HG03469 (cell line): ENCODE data around the gene NXPE3.
A peak's percentile ranks its signal among the peaks of the same experiment; 100 is the strongest.

Experiments used
- ATAC-seq: cut with Tn5 transposase; IDR thresholded peaks from one replicate; pipeline ENCODE4 v1.9.1; 2021; ENCODE audit warnings: mild to moderate bottlenecking, moderate library complexity, moderate number of reproducible peaks; ENCODE audit not compliant: unreplicated experiment

Gene NXPE3

GRCh38 chr3:101801174-101801573 is 22.2 kb downstream of the NXPE3 start:
- ATAC-seq = no peak

GRCh38 chr3:101802179-101802578 is 23.2 kb downstream of the NXPE3 start:
- ATAC-seq = no peak

DNA sequence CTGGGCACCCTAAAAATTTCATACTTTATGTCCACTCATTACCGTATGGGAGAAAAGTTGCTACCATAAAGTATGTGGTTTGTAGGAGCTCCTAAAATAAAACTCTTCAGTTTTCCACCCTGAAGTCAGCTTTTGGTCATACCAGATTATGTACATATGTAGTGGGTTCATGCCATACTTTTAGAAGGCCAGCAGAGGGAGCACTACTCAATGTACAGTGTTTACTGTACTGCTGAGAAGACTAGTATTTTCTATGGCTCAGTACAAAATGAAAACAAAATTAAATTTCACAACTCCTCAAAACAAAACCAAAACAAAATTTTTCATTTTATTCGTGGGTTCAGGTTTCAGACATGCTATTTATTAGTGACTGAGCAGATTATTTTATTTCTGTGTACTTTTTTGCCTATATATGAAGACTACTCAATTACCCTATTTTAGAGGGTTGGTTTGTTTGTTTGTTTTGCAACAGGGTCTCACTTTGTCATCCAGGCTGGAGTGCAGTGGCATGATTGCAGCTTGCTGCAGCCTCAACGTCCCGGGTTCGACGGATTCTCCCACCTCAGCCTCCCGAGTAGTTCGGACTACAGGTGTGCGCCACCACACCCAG is 24.3 kb downstream of the NXPE3 start:
- ATAC-seq = peak; percentile 91

DNA sequence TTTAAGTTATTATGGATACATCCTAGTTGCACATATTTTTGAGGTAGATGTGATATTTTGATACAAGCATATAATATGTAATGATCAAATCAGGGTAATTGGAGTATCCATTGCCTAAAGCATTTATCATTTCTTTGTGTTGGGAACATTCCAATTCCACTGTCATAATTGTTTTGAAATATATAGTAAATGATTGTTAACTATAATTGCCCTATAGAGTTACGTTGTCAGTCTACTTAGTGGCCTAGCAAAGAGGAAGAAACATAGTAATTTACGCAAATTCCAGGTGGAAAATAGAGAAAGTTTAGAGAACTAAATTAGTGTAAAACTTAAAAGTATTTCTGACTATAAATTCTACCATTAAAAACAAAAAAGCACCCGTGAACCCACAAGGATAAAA is 24.9 kb downstream of the NXPE3 start:
- no peak for ATAC-seq

DNA sequence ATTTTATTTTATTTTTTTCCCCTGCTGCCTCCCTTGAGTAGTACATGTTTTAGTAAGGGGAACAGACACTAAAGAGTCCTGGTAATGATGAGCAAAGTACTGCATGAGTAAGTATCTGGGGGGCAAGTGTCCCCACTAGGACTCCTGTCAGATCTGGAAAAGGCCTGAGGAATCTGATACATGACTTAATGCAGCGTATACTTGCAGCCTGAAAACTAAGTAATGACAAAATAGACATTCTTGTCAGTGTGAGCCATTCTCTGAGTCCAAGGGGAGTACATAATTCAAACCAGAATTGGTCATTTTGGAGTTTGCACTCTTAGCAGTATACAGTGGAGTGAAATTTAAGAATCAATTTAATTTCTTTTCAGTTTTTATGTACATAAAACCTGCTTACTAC is 27.5 kb downstream of the NXPE3 start:
- ATAC-seq = no peak

DNA sequence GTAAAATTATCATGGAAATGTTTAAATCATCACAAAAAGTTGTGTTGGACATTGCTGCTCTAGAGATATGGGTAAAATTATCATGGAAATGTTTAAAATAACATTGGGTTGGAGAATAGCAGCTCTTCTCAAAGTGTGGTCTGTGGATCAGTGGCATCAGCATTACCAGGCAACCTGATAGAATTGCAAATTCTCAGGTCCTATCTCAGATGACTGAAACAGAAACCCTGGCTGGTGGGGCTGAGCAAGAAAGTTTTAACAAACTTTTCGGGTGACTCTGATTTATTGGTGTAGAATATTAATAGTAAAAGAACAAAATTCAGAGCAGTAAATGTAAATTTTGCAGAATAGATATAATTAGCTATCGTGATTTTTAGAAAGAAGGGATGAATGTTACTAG is 28.9 kb downstream of the NXPE3 start:
- ATAC-seq = no peak

- ATAC-seq = no peak
Measured at GRCh38 chr3:101809178-101810021, 30.4 kb downstream of the NXPE3 start.

- ATAC-seq = no peak
Measured at GRCh38 chr3:101810022-101810418, 31.0 kb downstream of the NXPE3 start.

- ATAC-seq = no peak
Measured at GRCh38 chr3:101811875-101812274, 32.9 kb downstream of the NXPE3 start.

DNA sequence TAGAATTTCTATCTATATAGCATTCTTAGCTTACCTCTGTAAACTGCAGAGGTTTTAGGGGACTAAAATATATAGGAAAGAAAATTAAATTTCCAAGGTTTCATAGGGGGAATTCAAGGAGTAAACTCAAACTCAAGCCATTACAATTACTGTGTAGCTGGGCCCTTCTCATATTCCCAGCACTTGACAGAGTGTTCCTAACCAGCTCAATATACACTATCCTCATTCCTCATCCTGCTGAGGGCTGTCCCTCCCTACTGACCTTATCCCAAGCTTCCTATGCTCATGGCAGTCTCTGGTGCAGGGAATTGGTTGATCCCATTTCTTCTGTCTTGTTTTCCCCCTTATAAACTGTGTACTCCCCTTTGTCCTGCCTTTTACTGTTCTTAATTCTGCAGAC is 33.9 kb downstream of the NXPE3 start:
- ATAC-seq = no peak

DNA sequence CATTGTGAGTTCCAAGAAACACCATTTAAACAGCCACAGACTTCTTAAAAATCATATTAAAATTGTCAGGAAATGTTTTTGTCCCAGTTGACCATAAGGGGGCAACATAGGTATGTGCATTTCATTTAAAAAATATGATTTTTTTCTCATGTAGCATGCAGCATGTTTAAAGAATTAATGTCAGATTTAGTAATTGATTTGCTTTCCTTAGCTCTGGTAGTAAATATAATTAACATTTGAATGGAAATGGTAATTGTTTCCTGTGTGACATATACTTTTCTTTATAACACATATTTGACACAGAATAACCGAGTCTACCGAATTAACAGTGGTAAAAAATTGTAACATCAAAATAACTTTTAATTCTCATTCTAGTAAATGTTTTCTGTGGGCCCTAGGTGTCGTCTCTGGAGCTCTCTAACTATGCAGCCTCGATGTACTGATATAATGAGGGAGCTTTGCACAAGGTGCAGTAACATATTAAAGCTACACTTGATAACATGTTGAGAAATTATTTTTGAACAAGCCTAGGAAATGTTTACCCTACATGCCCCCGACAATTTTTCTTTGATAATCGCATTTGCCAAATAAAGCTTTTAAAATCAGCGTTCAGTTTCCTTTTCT is 34.9 kb downstream of the NXPE3 start:
- no peak for ATAC-seq

DNA sequence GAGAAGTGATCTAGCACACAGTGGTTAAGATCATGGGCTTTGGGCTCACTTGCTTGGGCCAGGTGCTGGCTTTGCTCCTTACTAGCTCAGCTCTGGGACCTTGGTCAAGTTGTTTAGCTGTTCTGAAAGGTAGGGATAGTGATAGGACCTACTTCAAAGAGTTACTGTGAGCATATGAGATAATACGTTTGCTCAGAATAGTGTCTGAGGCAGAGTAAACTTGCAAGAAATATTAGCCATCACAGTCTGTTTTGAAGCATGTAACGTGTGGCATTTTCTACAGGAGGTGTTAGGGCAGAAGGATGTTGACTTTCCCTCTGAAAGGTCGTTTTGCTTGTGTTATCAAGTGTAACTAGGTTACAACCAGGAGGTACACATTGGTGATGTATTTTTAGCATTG is 35.8 kb downstream of the NXPE3 start:
- no peak for ATAC-seq

GRCh38 chr3:101816215-101817149 is 37.5 kb downstream of the NXPE3 start:
- no peak for ATAC-seq

DNA sequence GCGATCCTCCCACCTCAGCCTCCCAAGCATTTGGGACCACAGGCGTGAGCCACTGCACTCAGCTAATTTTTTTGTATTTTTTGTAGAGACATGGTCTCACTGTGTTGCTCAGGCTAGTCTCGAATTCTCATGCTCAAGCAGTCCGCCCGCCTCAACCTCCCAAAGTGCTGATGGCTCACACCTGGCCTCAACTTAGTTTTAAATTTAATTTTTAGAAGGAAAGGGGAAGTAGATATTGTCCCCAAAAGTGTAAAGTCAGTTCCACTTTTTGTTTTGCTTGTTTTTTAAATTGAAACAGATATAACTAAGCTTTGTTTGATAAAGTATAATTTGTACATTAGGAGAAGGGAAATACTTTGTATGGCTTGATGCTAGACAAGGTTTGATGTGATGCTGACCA is 39.0 kb downstream of the NXPE3 start:
- no peak for ATAC-seq

DNA sequence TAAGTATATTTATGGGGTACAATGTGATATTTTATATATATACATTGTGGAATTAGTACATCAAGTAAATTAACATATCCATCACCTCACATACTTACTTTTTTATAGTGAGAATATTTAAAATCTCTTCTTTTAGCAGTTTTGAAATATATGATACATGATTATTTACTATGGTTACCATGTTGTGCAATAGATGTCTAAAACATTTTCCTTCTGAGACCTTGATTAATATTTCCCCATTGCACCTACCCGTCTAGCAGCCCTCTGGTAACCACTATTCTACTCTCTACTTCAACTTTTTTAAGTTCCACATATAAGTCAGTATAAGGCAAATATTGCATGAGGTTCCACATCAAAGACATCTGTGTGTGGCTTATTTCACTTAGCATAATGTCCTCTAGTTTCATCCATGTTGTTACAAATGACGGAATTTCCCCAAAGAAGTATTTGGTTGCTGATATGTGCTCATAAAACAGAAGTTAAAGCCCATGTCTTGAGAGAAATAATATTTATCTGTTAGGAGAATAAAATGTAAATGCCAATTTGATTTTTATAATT is 40.7 kb downstream of the NXPE3 start:
- peak; percentile 60 for ATAC-seq

GRCh38 chr3:101821503-101821902 is 42.5 kb downstream of the NXPE3 start:
- no peak for ATAC-seq

GRCh38 chr3:101823525-101823924 is 44.5 kb downstream of the NXPE3 start:
- no peak for ATAC-seq

- ATAC-seq = no peak
Measured at GRCh38 chr3:101824702-101825101, 45.7 kb downstream of the NXPE3 start.

- ATAC-seq = no peak
Measured at GRCh38 chr3:101825904-101826445, 47.0 kb downstream of the NXPE3 start.
